GM19438 (cell line): Measurements from ENCODE around the gene ZNF892.
"Not testable (repeated sequence)": the region's sequence is repeated elsewhere in the genome, so short reads cannot be mapped to it uniquely, and the experiment has no call there.

ENCODE experiments used
- ATAC-seq: cut with Tn5 transposase; IDR thresholded peaks from one replicate; pipeline ENCODE4 v1.9.1; 2021; ENCODE audit warnings: low read depth; ENCODE audit not compliant: unreplicated experiment

The ZNF892 gene

GRCh38 chr2:95220449-95220848 lies 13.1 kb downstream of the ZNF892 start:
- ATAC-seq, result no peak

GRCh38 chr2:95225658-95226057 lies 18.3 kb downstream of the ZNF892 start:
- ATAC-seq, result no peak

- no peak for ATAC-seq
These were observed 24.4 kb downstream of the ZNF892 start for GRCh38 chr2:95231723-95232122.

GRCh38 chr2:95232232-95232631 lies 24.9 kb downstream of the ZNF892 start:
- ATAC-seq, result no peak

GRCh38 chr2:95234286-95234785 lies 27.0 kb downstream of the ZNF892 start:
- no peak for ATAC-seq

GRCh38 chr2:95234816-95235215 lies 27.5 kb downstream of the ZNF892 start:
- ATAC-seq, result no peak

GRCh38 chr2:95238131-95238530 lies 30.8 kb downstream of the ZNF892 start:
- no peak for ATAC-seq

GRCh38 chr2:95240091-95240490 lies 32.8 kb downstream of the ZNF892 start:
- ATAC-seq, result no peak

- no peak for ATAC-seq
These were observed 33.2 kb downstream of the ZNF892 start for GRCh38 chr2:95240556-95240955.

- ATAC-seq, result not testable (repeated sequence)
These were observed 34.8 kb downstream of the ZNF892 start for GRCh38 chr2:95242084-95242483.
